Measurements from ENCODE around the gene TSPAN18.

The TSPAN18 gene

DNA sequence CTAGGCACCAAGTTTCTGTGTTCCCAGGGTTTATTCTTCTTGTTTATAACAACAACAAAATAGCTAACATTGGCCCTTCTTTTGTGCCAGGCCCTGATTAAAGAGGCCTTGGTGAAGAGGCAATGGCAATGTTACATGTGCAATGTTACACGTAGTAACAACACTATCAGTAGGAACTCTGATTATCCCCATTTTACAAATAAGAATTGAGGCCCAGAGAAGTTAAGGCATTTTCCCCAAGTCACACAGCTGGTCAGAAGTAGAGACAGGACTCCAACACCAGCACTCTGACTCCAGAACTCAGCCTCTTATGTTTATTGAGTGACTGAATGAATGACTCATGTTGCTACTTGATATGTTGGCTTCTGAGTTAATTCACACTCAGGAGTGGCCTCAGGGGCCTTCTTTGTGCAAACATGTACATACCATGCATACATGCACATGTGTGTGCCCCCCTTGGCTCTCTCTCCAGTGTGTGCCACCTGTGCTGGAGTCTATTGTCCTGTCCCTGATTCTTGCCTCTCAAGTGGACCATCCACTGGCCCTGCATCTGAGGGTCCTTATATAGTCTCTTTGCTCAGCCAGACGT is 125.5 kb downstream of the TSPAN18 start:
- no peak for TF ChIP-seq CTCF (IDR thresholded peaks at IDR 0.05; ENCODE audit: borderline replicate concordance, control extremely low read depth, extremely low read depth, insufficient read depth, missing control alignments)
- in situ Hi-C loops (cut with MboI; ENCODE audit: low sequenced_read_pairs, unreplicated experiment) = no loop called here
- DNase-seq (ENCODE audit: low spot score) = no peak

GRCh38 chr11:44852952-44853351 is 126.2 kb downstream of the TSPAN18 start:
- no peak for DNase-seq (ENCODE audit: low spot score)
- TF ChIP-seq CTCF (IDR thresholded peaks at IDR 0.05; ENCODE audit: borderline replicate concordance, control extremely low read depth, extremely low read depth, insufficient read depth, missing control alignments) = no peak
- in situ Hi-C loops (cut with MboI; ENCODE audit: low sequenced_read_pairs, unreplicated experiment) = no loop called here

GRCh38 chr11:44853666-44854065 is 126.9 kb downstream of the TSPAN18 start:
- DNase-seq (ENCODE audit: low spot score) = no peak
- in situ Hi-C loops (cut with MboI; ENCODE audit: low sequenced_read_pairs, unreplicated experiment) = no loop called here
- TF ChIP-seq CTCF (IDR thresholded peaks at IDR 0.05; ENCODE audit: borderline replicate concordance, control extremely low read depth, extremely low read depth, insufficient read depth, missing control alignments) = no peak

DNA sequence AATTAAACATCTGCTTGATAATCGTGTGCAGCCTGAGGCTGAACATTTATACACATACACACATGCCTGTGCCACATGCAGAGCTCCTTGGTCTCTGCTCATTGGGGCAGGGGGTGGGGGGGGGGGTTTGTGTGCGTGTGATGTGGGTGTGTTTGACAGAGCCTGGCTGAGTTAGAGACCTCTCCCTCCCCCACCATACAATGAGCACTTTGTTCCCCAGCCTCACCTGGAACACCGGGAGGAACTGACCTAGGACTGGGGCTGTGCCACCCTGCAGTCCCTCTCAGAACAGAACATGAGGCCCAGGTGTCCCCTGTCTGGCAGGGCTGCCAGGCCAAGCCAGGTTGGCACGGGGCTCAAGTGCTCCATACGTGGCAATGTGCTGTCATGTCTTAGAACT is 127.3 kb downstream of the TSPAN18 start:
- no peak for TF ChIP-seq CTCF (IDR thresholded peaks at IDR 0.05; ENCODE audit: borderline replicate concordance, control extremely low read depth, extremely low read depth, insufficient read depth, missing control alignments)
- no peak for DNase-seq (ENCODE audit: low spot score)
- in situ Hi-C loops (cut with MboI; ENCODE audit: low sequenced_read_pairs, unreplicated experiment) = no loop called here

DNA sequence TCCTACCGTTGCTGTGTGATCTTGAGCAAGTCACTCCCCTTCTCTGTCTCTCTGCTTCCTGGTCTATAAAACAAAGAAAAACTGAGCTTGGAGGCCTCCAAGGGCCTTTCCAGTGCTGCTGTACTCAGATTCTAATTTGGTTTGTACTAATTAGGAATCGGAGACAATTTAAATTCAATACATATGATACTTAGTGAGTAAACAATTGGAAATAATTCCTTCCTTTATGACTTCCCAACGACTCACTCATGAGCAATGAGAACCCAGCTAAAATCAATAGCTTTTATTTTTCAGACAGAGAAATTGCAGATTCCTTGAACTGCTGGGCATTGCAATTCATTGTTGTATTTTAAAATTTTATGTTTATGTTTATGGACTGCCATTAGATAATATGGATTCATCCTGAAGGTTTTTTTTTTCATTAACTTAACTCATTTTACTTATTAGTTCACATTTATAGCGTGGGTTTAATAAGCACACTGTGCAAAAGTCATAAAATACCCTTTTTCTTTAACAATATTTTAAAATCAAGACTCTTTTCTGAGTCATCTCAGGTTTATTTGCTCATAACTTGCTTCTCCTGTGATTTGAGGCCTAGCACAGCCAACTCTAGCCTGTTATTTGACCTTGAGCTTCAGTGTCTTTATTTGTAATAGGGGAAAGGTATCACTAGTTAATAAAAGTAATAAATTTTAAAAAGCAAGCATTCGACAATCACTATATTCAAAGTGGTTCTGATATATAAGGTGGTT is 128.2 kb downstream of the TSPAN18 start:
- in situ Hi-C loops (cut with MboI; ENCODE audit: low sequenced_read_pairs, unreplicated experiment) = no loop called here
- TF ChIP-seq CTCF (IDR thresholded peaks at IDR 0.05; ENCODE audit: borderline replicate concordance, control extremely low read depth, extremely low read depth, insufficient read depth, missing control alignments) = no peak
- no peak for DNase-seq (ENCODE audit: low spot score)

GRCh38 chr11:44855493-44855849 is 128.7 kb downstream of the TSPAN18 start:
- in situ Hi-C loops (cut with MboI; ENCODE audit: low sequenced_read_pairs, unreplicated experiment) = no loop called here
- DNase-seq (ENCODE audit: low spot score) = no peak
- TF ChIP-seq CTCF (IDR thresholded peaks at IDR 0.05; ENCODE audit: borderline replicate concordance, control extremely low read depth, extremely low read depth, insufficient read depth, missing control alignments) = no peak

Measured in GM13976 (cell line).